Neural cell (in vitro differentiated cells): Measurements from ENCODE around the gene MBNL2. TPM values are rescaled to one million over a fixed set of nuclear protein-coding genes. Genes with fewer than 3 reads are reported as not detected.

Experiments
- H2AFZ ChIP-seq: fragments of 200-600, 300-800 bp; sonication (generic), shearing (Covaris generic); 2 replicates; pipeline ENCODE4 v1.6.0; 2014; ENCODE audit warnings: low read depth, mild to moderate bottlenecking, antibody characterized with exemption, low read length, moderate library complexity
- H3F3A ChIP-seq: fragments of 200-600 bp; shearing (Covaris generic); 2 replicates; pipeline ENCODE4 v1.6.1; 2016; ENCODE audit warnings: mild to moderate bottlenecking, moderate library complexity, mixed read lengths, antibody characterized with exemption, low read length; ENCODE audit not compliant: insufficient read depth, poor library complexity, severe bottlenecking
- H3K27ac ChIP-seq: fragments of 200-600, 300-800 bp; sonication (generic), shearing (Covaris generic); 2 replicates; pipeline ENCODE4 v1.5.1; 2014; ENCODE audit warnings: mild to moderate bottlenecking, low read length, moderate library complexity
- H3K27me3 ChIP-seq: fragments of 300-800, 200-600 bp; sonication (generic), shearing (Covaris generic); 2 replicates; pipeline ENCODE4 v1.6.0; 2014; ENCODE audit warnings: mild to moderate bottlenecking, low read depth, low read length, moderate library complexity; ENCODE audit not compliant: insufficient read depth
- H3K36me3 ChIP-seq: fragments of 300-800, 200-600 bp; sonication (generic), shearing (Covaris generic); 2 replicates; pipeline ENCODE4 v1.5.1; 2014; ENCODE audit warnings: mild to moderate bottlenecking, antibody characterized with exemption, low read length, moderate library complexity; ENCODE audit not compliant: insufficient read depth
- H3K4me2 ChIP-seq: fragments of 300-800, 200-600 bp; sonication (generic), shearing (Covaris generic); 2 replicates; pipeline ENCODE4 v1.6.0; 2014; ENCODE audit warnings: mild to moderate bottlenecking, low read length
- H3K4me3 ChIP-seq: fragments of 300-800, 200-600 bp; sonication (generic), shearing (Covaris generic); 2 replicates; pipeline ENCODE4 v1.5.1; 2014; ENCODE audit warnings: mild to moderate bottlenecking, low read length, moderate library complexity
- H3K79me2 ChIP-seq: fragments of 200-600 bp; shearing (Covaris generic); replicated peaks from 2 replicates; pipeline ENCODE4 v1.6.0; 2014; ENCODE audit warnings: mild to moderate bottlenecking, low read length, moderate library complexity; ENCODE audit not compliant: insufficient read depth
- H3K9ac ChIP-seq: fragments of 300-800, 200-600 bp; sonication (generic), shearing (Covaris generic); 2 replicates; pipeline ENCODE4 v1.6.1; 2016; ENCODE audit warnings: mild to moderate bottlenecking, low read length, mixed read lengths
- H3K9me2 ChIP-seq: fragments of 200-600 bp; shearing (Covaris generic); 2 replicates; pipeline ENCODE4 v1.6.1; 2016; ENCODE audit warnings: mild to moderate bottlenecking, low read length, mixed read lengths; ENCODE audit not compliant: insufficient read depth
- H3K9me3 ChIP-seq: fragments of 200-600, 300-800 bp; sonication (generic), shearing (Covaris generic); 2 replicates; pipeline ENCODE4 v1.6.1; 2016; ENCODE audit warnings: mild to moderate bottlenecking, mixed run types, low read length, moderate library complexity, mixed read lengths
- H4K20me1 ChIP-seq: fragments of 200-600 bp; shearing (Covaris generic); 2 replicates; pipeline ENCODE4 v1.6.1; 2016; ENCODE audit warnings: mild to moderate bottlenecking, mixed run types; ENCODE audit not compliant: insufficient read depth
- CTCF ChIP-seq: fragments of 450-650 bp; IDR thresholded peaks from 2 replicates; pipeline ENCODE4 v1.5.1; 2014; ENCODE audit warnings: antibody characterized with exemption, mild to moderate bottlenecking, moderate library complexity; ENCODE audit not compliant: poor library complexity, severe bottlenecking
- EP300 ChIP-seq: fragments of 450-650 bp; conservative IDR thresholded peaks from 2 replicates; pipeline ENCODE4 v1.6.1; 2014; ENCODE audit warnings: antibody characterized with exemption, mild to moderate bottlenecking, moderate library complexity; ENCODE audit not compliant: poor library complexity, severe bottlenecking
- EZH2 ChIP-seq: fragments of 200-600, 300-800 bp; shearing (Covaris generic), sonication (generic); IDR thresholded peaks from 2 replicates; pipeline ENCODE4 v1.6.1; 2014; ENCODE audit warnings: antibody characterized with exemption, low read length, borderline replicate concordance, mild to moderate bottlenecking; ENCODE audit not compliant: insufficient read depth, poor library complexity, severe bottlenecking
- MXI1 ChIP-seq: fragments of 450-650 bp; conservative IDR thresholded peaks from 2 replicates; pipeline ENCODE4 v1.6.1; 2014; ENCODE audit warnings: antibody characterized with exemption, mild to moderate bottlenecking; ENCODE audit not compliant: poor library complexity, severe bottlenecking
- POLR2AphosphoS5 ChIP-seq: IDR thresholded peaks from 2 replicates; pipeline ENCODE4 v1.6.1; 2012
- RAD21 ChIP-seq: fragments of 450-650 bp; conservative IDR thresholded peaks from 2 replicates; pipeline ENCODE4 v1.6.1; 2014; ENCODE audit warnings: antibody characterized with exemption, mild to moderate bottlenecking, moderate library complexity
- REST ChIP-seq: IDR thresholded peaks from 2 replicates; pipeline ENCODE4 v1.6.1; 2012; ENCODE audit warnings: borderline replicate concordance
- SMC3 ChIP-seq: fragments of 450-650 bp; conservative IDR thresholded peaks from 2 replicates; pipeline ENCODE4 v1.6.1; 2014; ENCODE audit warnings: antibody characterized with exemption, mild to moderate bottlenecking, moderate library complexity; ENCODE audit not compliant: poor library complexity
- TAF1 ChIP-seq: IDR thresholded peaks from 2 replicates; pipeline ENCODE4 v1.6.1; 2012; ENCODE audit warnings: low read depth
- polyA plus RNA-seq: library from polyadenylated mRNA; depleted of rRNA; stranded (reverse); fragments of >200 nt; gene quantifications from 2 replicates; pipeline ENCODE4 v1.2.3, GENCODE V29; 2014

MBNL2 gene
- polyA plus RNA-seq, 1 donor from 2014 or later: 4.3 TPM

GRCh38 chr13:97301382-97302095, 79.4 kb downstream of the MBNL2 start:
- TF ChIP-seq TAF1 (no peak), POLR2AphosphoS5 (no peak), EZH2 (no peak), RAD21 (no peak), SMC3 (no peak), EP300 (no peak), CTCF (no peak)
- Histone ChIP-seq H3K9me3 (no peaks in the 10 kb centered on the region), H3K27ac (no peak overlapping the region), H3K27me3 (no peaks in the 10 kb centered on the region), H3K4me3 (no peak overlapping the region), H3K9me2 (no peaks in the 10 kb centered on the region), H3K36me3 (no peaks in the 10 kb centered on the region), H3K9ac (no peak overlapping the region), H3F3A (no peaks in the 10 kb centered on the region), H2AFZ (no peak overlapping the region), H3K4me2 (no peak overlapping the region), H4K20me1 (no peaks in the 10 kb centered on the region), H3K79me2 (no peaks in the 10 kb centered on the region)

- no peaks in the 10 kb centered on the region for H3K27me3 ChIP-seq
- TF ChIP-seq POLR2AphosphoS5 (no peak), EP300 (no peak), CTCF (no peak), TAF1 (no peak), SMC3 (no peak), RAD21 (no peak), REST (no peak), MXI1 (no peak), EZH2 (no peak)
- H3K27ac ChIP-seq: no peak overlapping the region
- no peaks in the 10 kb centered on the region for H3K9me2 ChIP-seq
- no peaks in the 10 kb centered on the region for H3K36me3 ChIP-seq
- no peaks in the 10 kb centered on the region for H3F3A ChIP-seq
- H3K9me3 ChIP-seq: no peaks in the 10 kb centered on the region
- no peak overlapping the region for H2AFZ ChIP-seq
- no peak overlapping the region for H3K9ac ChIP-seq
- no peak overlapping the region for H3K4me2 ChIP-seq
- no peaks in the 10 kb centered on the region for H3K79me2 ChIP-seq
- H4K20me1 ChIP-seq: no peaks in the 10 kb centered on the region
- no peak overlapping the region for H3K4me3 ChIP-seq
Measured at GRCh38 chr13:97302611-97303010, 80.5 kb downstream of the MBNL2 start.
